Fibroblast of mammary gland (primary cell): ENCODE measurements around the gene KRTAP4-7.
"Not testable (repeated sequence)": the region's sequence is repeated elsewhere in the genome, so short reads cannot be mapped to it uniquely, and the experiment has no call there.

Experiments used
- DNase-seq: peaks from one replicate; pipeline ENCODE4 v3.0.0-alpha.2; 2010; ENCODE audit warnings: low read depth
- H3K4me3 ChIP-seq: 2 replicates; pipeline ENCODE4 v1.5.1; 2011; ENCODE audit warnings: low read depth, mild to moderate bottlenecking, low read length, moderate library complexity; ENCODE audit not compliant: control insufficient read depth
- TF ChIP-seq, protein P1 (sequence below): conservative IDR thresholded peaks from 2 replicates; pipeline ENCODE4 v1.5.1; 2011; ENCODE audit warnings: low read depth, low read length, inconsistent platforms; ENCODE audit not compliant: control insufficient read depth, insufficient read depth

Gene KRTAP4-7

GRCh38 chr17:41098481-41098880 is 14.5 kb downstream of the KRTAP4-7 start:
- peak; percentile 47 for DNase-seq
- H3K4me3 ChIP-seq, result no peak overlapping the region
- TF ChIP-seq, protein P1, sequence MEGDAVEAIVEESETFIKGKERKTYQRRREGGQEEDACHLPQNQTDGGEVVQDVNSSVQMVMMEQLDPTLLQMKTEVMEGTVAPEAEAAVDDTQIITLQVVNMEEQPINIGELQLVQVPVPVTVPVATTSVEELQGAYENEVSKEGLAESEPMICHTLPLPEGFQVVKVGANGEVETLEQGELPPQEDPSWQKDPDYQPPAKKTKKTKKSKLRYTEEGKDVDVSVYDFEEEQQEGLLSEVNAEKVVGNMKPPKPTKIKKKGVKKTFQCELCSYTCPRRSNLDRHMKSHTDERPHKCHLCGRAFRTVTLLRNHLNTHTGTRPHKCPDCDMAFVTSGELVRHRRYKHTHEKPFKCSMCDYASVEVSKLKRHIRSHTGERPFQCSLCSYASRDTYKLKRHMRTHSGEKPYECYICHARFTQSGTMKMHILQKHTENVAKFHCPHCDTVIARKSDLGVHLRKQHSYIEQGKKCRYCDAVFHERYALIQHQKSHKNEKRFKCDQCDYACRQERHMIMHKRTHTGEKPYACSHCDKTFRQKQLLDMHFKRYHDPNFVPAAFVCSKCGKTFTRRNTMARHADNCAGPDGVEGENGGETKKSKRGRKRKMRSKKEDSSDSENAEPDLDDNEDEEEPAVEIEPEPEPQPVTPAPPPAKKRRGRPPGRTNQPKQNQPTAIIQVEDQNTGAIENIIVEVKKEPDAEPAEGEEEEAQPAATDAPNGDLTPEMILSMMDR, result no peak

DNA sequence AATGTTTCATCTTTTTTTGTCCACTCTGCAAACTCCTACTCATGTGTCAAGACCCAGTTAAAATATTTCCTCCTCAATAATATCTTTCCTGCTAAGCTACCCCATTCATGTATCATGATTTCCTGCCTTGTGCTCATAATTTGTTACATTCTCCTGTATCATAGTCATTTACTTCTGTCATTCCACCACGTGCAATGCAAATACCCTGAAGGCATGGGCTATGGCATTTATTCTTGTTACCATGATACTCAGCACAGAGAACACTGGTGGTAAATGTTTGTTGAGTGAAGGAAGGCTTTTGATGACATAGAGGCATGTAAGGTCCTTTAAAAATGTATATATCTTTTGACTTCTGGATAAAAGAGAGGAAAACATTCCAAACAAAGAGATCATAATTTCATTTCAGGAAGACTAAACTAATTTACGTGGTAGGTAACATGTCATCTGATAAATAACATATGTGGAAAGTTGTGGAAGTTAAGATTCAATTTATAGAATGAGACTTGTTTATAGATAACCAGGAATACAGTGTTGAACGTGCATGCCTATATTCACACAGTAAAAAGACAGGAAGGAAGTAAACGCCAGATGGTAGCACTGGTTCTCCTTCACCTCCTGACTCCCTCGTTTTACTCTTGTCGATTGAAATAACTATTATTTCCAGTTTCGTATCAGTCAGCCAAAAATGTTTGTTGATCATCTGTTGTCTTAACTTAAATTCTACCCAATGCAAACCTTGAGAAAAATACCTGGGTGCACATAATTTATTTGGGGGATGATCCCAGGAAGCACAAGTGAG is 15.9 kb downstream of the KRTAP4-7 start:
- not testable (repeated sequence) for H3K4me3 ChIP-seq
- peak; percentile 55 for DNase-seq

DNA sequence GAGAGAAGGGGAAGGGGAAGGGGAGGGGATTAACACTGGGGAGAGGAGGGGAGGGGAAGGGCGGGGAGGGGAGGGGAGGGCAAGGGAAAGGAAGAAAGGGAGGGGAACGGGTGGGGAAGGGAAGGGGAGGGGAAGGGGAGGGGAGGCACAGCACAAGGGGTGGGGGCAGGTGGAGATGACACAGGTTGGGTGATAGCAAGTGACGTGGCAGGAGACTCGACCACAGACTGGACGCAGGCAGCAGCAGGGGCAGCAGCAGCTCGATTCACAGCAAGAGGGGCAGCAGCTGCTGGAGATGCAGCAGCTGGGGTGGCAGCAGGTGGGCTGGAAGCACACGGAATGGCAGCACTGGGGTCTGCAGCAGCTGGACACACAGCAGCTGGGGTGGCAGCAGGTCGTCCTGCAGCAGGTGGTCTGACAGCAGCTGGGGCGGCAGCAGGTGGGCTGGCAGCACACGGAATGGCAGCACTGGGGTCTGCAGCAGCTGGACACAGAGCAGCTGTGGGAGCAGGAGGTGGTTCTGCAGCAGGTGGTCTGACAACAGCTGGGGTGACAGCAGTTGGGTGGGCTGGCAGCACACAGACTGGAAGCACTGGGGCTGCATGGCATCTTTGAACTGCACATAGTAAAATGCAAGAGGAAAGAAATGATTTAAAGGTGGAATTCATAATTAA is 17.8 kb downstream of the KRTAP4-7 start, which contains the start of gene KRTAP4-16:
TSS of gene KRTAP4-16 (minus strand) at position 624 of the 674 bp plus-strand sequence. CDS start at position 624, 0 bp downstream.
- no peak for DNase-seq
- H3K4me3 ChIP-seq, result no peak within 1 kb of the TSS
- TF ChIP-seq, protein P1, result no peak

GRCh38 chr17:41103896-41104295 is 19.9 kb downstream of the KRTAP4-7 start:
- no peak for DNase-seq

GRCh38 chr17:41104386-41105038 is 20.6 kb downstream of the KRTAP4-7 start:
- peak; percentile 47 for DNase-seq
- not testable (repeated sequence) for H3K4me3 ChIP-seq

More at GRCh38 chr17:41103896-41104295, 19.9 kb downstream of the KRTAP4-7 start:
- no peak overlapping the region for H3K4me3 ChIP-seq
- TF ChIP-seq, protein P1, result no peak

DNA sequence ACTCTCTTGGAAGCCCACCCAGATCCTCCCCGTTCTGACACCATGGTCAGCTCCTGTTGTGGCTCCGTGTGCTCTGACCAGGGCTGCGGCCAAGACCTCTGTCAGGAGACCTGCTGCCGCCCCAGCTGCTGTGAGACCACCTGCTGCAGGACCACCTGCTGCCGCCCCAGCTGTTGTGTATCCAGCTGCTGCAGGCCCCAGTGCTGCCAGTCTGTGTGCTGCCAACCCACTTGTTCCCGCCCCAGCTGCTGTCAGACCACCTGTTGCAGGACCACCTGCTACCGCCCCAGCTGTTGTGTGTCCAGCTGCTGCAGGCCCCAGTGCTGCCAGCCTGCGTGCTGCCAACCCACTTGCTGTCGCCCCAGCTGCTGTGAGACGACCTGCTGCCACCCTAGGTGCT is 21.4 kb downstream of the KRTAP4-7 start, which contains the start of gene KRTAP4-9:
TSS of gene KRTAP4-9 (plus strand) at position 43 of the 400 bp plus-strand sequence. CDS start at position 43, 0 bp downstream.
- not testable (repeated sequence) for DNase-seq, H3K4me3 ChIP-seq

DNA sequence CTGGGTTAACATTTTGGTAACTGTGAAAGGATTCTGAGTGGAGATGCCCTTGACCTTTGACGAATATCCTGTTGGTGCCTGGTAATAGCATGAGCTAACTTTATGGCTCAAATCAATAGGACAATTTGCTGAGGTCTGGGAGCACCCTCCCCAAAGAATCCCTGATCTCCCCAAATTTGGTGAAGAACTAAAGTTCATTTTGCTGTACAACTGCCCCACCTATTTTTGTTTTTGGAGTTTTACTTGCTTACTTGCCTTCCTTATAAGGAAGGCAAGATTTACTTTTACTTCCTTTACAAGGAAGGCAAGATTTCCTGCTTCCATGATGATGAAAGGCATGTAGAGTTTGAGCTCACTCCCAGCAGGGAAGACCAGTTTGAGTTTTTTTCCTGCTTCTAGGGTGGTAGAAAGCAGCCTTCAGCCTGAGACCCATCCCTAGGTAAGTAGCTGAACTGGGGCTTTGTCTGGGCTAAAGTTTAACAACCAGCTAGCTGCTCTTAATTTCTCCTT is 24.0 kb downstream of the KRTAP4-7 start:
- no peak overlapping the region for H3K4me3 ChIP-seq
- TF ChIP-seq, protein P1, result no peak
- no peak for DNase-seq

GRCh38 chr17:41108728-41109386 is 24.9 kb downstream of the KRTAP4-7 start:
- not testable (repeated sequence) for DNase-seq, H3K4me3 ChIP-seq
